Measurements from ENCODE around the gene DIRAS1.
A peak's percentile ranks its signal among the peaks of the same experiment; 100 is the strongest.

The DIRAS1 gene

DNA sequence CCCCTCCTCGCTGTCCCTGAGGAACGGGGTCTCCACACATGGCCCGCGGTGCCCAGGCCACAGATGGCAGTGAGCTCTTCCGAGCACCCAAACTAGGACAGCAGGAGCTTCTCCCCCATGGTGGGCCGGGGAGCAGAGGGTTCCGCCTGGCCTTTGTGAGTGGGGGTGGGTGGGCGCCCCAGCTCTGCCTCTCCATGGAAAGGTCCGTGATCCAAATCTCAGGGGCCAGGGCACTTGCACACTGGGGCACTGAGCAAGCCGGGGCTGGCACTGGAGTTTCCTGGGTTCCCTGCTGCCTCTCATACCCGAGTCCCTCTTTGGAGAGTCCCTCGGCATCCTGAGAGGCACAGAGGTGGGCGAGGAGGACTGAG, 2.2 kb upstream of the DIRAS1 start:
- Histone ChIP-seq H3K4me3 (replicated peaks; ENCODE audit: insufficient read depth, low read length) (no peak overlapping the region), H3K27ac (replicated peaks) (no peak overlapping the region), H3K27me3 (ENCODE audit: insufficient read depth, poor library complexity, severe bottlenecking) (peaks cover 23% of the 10 kb centered on the region)
- no peak for DNase-seq (ENCODE audit: low read depth in 1 of 2, low spot score in 1 of 2)
- TF ChIP-seq POLR2AphosphoS5 (IDR thresholded peaks at IDR 0.05; ENCODE audit: low read depth) (no peak), GABPA (IDR thresholded peaks at IDR 0.05; ENCODE audit: low read depth) (no peak), SPI1 (IDR thresholded peaks at IDR 0.05; ENCODE audit: borderline replicate concordance, low read depth) (no peak)

DNA sequence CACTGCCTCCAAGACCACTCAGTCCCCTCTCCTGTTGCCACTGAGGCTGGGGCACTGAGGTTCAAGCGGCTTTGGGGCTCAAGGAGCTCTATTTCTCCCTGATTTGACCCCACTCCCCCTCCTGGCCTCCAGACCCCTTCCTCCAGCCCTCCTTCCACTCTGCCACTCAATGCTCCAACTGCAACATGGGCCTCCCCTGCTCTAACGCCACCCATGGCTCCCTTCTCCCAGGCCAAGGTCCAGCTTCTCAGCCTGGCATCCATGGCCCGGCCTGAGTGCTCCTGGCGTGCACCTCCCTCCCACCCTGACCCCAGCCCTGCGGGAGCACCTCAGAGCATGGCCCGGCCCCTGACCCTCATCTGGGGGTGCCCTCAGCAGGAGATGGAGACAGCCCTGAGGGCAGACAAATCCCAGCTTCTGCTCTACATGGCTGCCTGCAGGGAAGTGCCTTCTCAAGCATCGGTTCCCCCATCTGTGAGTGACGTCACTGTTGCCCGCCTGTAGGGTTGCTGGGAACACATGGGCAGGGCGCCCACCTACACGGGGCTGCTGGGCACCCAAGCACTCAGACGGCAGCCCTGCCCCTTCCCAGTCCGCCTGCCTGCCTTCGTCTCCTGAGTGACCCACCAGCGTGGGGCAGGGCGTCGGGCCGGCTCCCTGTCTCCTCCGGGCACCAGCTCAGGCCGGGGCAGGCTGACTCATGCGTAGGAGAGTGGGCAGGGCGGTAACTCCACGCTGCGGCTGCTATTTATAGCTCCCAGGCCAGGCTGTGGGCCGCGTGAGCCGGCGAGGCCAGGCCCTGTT, 1.6 kb upstream of the DIRAS1 start:
- TF ChIP-seq, protein P1, sequence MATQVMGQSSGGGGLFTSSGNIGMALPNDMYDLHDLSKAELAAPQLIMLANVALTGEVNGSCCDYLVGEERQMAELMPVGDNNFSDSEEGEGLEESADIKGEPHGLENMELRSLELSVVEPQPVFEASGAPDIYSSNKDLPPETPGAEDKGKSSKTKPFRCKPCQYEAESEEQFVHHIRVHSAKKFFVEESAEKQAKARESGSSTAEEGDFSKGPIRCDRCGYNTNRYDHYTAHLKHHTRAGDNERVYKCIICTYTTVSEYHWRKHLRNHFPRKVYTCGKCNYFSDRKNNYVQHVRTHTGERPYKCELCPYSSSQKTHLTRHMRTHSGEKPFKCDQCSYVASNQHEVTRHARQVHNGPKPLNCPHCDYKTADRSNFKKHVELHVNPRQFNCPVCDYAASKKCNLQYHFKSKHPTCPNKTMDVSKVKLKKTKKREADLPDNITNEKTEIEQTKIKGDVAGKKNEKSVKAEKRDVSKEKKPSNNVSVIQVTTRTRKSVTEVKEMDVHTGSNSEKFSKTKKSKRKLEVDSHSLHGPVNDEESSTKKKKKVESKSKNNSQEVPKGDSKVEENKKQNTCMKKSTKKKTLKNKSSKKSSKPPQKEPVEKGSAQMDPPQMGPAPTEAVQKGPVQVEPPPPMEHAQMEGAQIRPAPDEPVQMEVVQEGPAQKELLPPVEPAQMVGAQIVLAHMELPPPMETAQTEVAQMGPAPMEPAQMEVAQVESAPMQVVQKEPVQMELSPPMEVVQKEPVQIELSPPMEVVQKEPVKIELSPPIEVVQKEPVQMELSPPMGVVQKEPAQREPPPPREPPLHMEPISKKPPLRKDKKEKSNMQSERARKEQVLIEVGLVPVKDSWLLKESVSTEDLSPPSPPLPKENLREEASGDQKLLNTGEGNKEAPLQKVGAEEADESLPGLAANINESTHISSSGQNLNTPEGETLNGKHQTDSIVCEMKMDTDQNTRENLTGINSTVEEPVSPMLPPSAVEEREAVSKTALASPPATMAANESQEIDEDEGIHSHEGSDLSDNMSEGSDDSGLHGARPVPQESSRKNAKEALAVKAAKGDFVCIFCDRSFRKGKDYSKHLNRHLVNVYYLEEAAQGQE (IDR thresholded peaks at IDR 0.05; ENCODE audit: insufficient replicate concordance, low read depth): no peak
- TF ChIP-seq, protein P2, sequence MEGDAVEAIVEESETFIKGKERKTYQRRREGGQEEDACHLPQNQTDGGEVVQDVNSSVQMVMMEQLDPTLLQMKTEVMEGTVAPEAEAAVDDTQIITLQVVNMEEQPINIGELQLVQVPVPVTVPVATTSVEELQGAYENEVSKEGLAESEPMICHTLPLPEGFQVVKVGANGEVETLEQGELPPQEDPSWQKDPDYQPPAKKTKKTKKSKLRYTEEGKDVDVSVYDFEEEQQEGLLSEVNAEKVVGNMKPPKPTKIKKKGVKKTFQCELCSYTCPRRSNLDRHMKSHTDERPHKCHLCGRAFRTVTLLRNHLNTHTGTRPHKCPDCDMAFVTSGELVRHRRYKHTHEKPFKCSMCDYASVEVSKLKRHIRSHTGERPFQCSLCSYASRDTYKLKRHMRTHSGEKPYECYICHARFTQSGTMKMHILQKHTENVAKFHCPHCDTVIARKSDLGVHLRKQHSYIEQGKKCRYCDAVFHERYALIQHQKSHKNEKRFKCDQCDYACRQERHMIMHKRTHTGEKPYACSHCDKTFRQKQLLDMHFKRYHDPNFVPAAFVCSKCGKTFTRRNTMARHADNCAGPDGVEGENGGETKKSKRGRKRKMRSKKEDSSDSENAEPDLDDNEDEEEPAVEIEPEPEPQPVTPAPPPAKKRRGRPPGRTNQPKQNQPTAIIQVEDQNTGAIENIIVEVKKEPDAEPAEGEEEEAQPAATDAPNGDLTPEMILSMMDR (IDR thresholded peaks at IDR 0.05; ENCODE audit: insufficient read depth, low read length): no peak
- TF ChIP-seq GABPA (IDR thresholded peaks at IDR 0.05; ENCODE audit: low read depth): no peak
- H3K27me3 ChIP-seq (ENCODE audit: insufficient read depth, poor library complexity, severe bottlenecking): peaks cover 23% of the 10 kb centered on the region
- no peak overlapping the region for H3K27ac ChIP-seq (replicated peaks)
- H3K4me3 ChIP-seq (replicated peaks; ENCODE audit: insufficient read depth, low read length): no peak overlapping the region
- DNase-seq (ENCODE audit: low read depth in 1 of 2, low spot score in 1 of 2): peak; percentile 39 to 57

DNA sequence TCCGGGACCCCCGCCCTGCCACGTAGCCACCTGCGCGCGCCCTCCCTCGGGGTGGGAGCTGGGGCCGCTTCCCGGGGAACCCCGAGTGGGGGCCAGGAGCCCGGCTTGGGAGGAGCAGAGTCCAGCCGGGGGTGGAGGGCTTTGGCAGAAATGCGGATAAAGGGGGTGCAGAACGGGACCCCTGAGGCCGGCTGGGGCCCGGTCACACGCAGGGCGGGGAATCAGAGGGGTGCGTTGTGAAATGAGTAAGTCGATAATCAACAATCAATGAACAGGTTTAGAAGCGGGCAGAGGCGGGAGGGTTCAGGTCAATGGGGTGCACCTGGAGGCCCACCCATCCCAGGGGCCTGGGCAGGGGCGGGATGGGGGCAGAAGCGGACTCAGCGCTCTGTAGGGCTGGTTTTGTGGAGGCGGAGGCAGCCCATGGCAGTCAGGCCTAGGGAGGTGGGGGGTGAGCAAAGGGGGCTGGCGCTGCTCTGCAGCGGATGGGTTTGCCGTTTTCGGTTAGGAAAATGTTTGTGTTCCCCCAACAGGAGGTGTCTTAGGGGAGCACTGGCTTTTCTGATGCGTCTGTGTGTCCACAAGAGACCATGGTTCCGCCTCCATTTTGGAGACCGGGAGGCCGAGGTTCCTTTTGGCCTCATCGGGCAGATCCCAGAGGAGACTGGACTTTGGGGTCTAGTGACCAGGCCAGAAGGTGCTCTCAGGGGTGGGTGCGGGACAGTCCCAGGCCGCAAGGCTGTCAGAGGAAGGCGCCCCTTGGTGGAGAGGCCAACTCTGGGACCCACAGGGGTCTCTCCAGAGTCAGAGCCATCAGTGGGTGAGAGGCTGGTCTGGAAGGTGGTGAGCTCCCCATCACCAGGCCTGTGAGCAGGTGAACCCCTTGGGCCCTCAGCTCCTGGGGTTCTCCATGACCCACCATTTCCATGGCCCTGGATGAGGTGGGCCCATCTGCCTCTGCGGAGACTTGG, 683 bp upstream of the DIRAS1 start:
- Histone ChIP-seq H3K4me3 (replicated peaks; ENCODE audit: insufficient read depth, low read length) (peak overlapping the region; percentile 20), H3K27me3 (ENCODE audit: insufficient read depth, poor library complexity, severe bottlenecking) (peaks cover 18% of the 10 kb centered on the region), H3K27ac (replicated peaks) (no peak overlapping the region)
- no peak for DNase-seq (ENCODE audit: low read depth in 1 of 2, low spot score in 1 of 2)
- TF ChIP-seq POLR2AphosphoS5 (IDR thresholded peaks at IDR 0.05; ENCODE audit: low read depth): no peak
- no peak for TF ChIP-seq GABPA (IDR thresholded peaks at IDR 0.05; ENCODE audit: low read depth)
- TF ChIP-seq SPI1 (IDR thresholded peaks at IDR 0.05; ENCODE audit: borderline replicate concordance, low read depth): no peak
- TF ChIP-seq, protein P2 (IDR thresholded peaks at IDR 0.05; ENCODE audit: insufficient read depth, low read length): no peak
- TF ChIP-seq, protein P1 (IDR thresholded peaks at IDR 0.05; ENCODE audit: insufficient replicate concordance, low read depth): no peak

Data from HL-60 (cell line).